ENCODE data around the gene KIF12. TPM values are rescaled to one million over a fixed set of nuclear protein-coding genes. Genes with fewer than 3 reads are reported as not detected.

The KIF12 gene
- polyA plus RNA-seq, 3 donors: not detected

GRCh38 chr9:114093031-114093471, 6.0 kb downstream of the KIF12 start:
- intact Hi-C loops (cut with micrococcal nuclease): no loop called here
- Histone ChIP-seq H3K9ac (ENCODE audit: insufficient read depth, low read length, poor library complexity, severe bottlenecking) (no peak overlapping the region), H3K4me1 (ENCODE audit: control insufficient read depth in 1 of 2, insufficient read depth in 2 of 2, low read length in 2 of 2) (peaks cover 0 to 7% of the 10 kb centered on the region in 2 donors), H3K4me2 (replicated peaks; ENCODE audit: extremely low read depth, low read length, poor library complexity, severe bottlenecking) (no peak overlapping the region), H3K79me2 (ENCODE audit: insufficient read depth, low read length) (no peaks in the 10 kb centered on the region), H3K9me3 (replicated peaks in 1 of 2; ENCODE audit: control insufficient read depth in 1 of 2, insufficient read depth in 1 of 2, low read length in 2 of 2) (peaks cover 0 to 4% of the 10 kb centered on the region in 2 donors), H3K27ac (ENCODE audit: low read depth in 1 of 2, low read length in 2 of 2) (no peak overlapping the region), H3K4me3 (replicated peaks in 1 of 3; ENCODE audit: low read depth in 2 of 3, low read length in 3 of 3) (no peak overlapping the region), H3K36me3 (replicated peaks in 1 of 2; ENCODE audit: control insufficient read depth in 1 of 2, insufficient read depth in 2 of 2, low read length in 2 of 2) (no peaks in the 10 kb centered on the region), H2AFZ (ENCODE audit: insufficient read depth, low read depth, low read length, poor library complexity, severe bottlenecking) (no peak overlapping the region), H3K27me3 (ENCODE audit: control insufficient read depth in 2 of 2, insufficient read depth in 2 of 2, low read length in 2 of 2) (peaks cover 3 to 14% of the 10 kb centered on the region in 2 donors), H4K20me1 (ENCODE audit: insufficient read depth, low read length) (no peaks in the 10 kb centered on the region)
- Mint-ChIP-seq H3K4me3 (no peak overlapping the region), H3K27me3 (ENCODE audit: low read depth in 3 of 3) (peaks cover 16 to 28% (median 17%) of the 10 kb centered on the region in 3 donors), H3K4me1 (peaks cover 4% of the 10 kb centered on the region), H3K9me3 (peaks cover 0 to 5% (median 1%) of the 10 kb centered on the region in 7 donors), H3K27ac (no peak overlapping the region), H3K36me3 (no peaks in the 10 kb centered on the region)
- WGBS (ENCODE audit: insufficient coverage): 80% methylated on average over 2 of the region's 4 CpGs
- no peak for DNase-seq
- no peak for TF ChIP-seq CTCF (IDR thresholded peaks at IDR 0.05)

- peaks cover 0 to 10% (median 1%) of the 10 kb centered on the region in 7 donors for H3K9me3 Mint-ChIP-seq
- no CpG with 5 or more reads among the region's 4 CpGs for WGBS (ENCODE audit: insufficient coverage)
- Histone ChIP-seq H3K27me3 (ENCODE audit: control insufficient read depth in 2 of 2, insufficient read depth in 2 of 2, low read length in 2 of 2) (peaks cover 0 to 8% of the 10 kb centered on the region in 2 donors), H3K27ac (ENCODE audit: low read depth in 1 of 2, low read length in 2 of 2) (no peak overlapping the region), H2AFZ (ENCODE audit: insufficient read depth, low read depth, low read length, poor library complexity, severe bottlenecking) (no peak overlapping the region), H3K9ac (ENCODE audit: insufficient read depth, low read length, poor library complexity, severe bottlenecking) (no peak overlapping the region), H3K4me2 (replicated peaks; ENCODE audit: extremely low read depth, low read length, poor library complexity, severe bottlenecking) (no peak overlapping the region), H3K4me3 (replicated peaks in 1 of 3; ENCODE audit: low read depth in 2 of 3, low read length in 3 of 3) (no peak overlapping the region), H4K20me1 (ENCODE audit: insufficient read depth, low read length) (no peaks in the 10 kb centered on the region), H3K4me1 (ENCODE audit: control insufficient read depth in 1 of 2, insufficient read depth in 2 of 2, low read length in 2 of 2) (no peaks in the 10 kb centered on the region), H3K9me3 (replicated peaks in 1 of 2; ENCODE audit: control insufficient read depth in 1 of 2, insufficient read depth in 1 of 2, low read length in 2 of 2) (peaks cover 0 to under 1% of the 10 kb centered on the region in 2 donors), H3K79me2 (ENCODE audit: insufficient read depth, low read length) (no peaks in the 10 kb centered on the region), H3K36me3 (replicated peaks in 1 of 2; ENCODE audit: control insufficient read depth in 1 of 2, insufficient read depth in 2 of 2, low read length in 2 of 2) (no peaks in the 10 kb centered on the region)
- H3K4me1 Mint-ChIP-seq: no peaks in the 10 kb centered on the region
- DNase-seq: no peak
- no peak overlapping the region for H3K27ac Mint-ChIP-seq
- no peak for TF ChIP-seq CTCF (IDR thresholded peaks at IDR 0.05)
- intact Hi-C loops (cut with micrococcal nuclease): no loop called here
- no peaks in the 10 kb centered on the region for H3K36me3 Mint-ChIP-seq
- peaks cover 12 to 24% (median 12%) of the 10 kb centered on the region in 3 donors for H3K27me3 Mint-ChIP-seq (ENCODE audit: low read depth in 3 of 3)
- H3K4me3 Mint-ChIP-seq: no peak overlapping the region
These were observed 6.8 kb downstream of the KIF12 start for GRCh38 chr9:114092336-114092735.
